Activated CD4-positive, alpha-beta T cell treated with anti-CD3 and anti-CD28 coated beads, Interleukin-2, Interleukin-6, amounts not matched to agents 100 ng/mL and 50 ng/mL, durations not matched to agents 16 hours and 8 hours (primary cell): ENCODE data around the gene LRRC2.
"Not testable (repeated sequence)": the region's sequence is repeated elsewhere in the genome, so short reads cannot be mapped to it uniquely, and the experiment has no call there.

Experiments used
- DNase-seq: peaks from one replicate; pipeline ENCODE4 v3.0.0-alpha.2; 2020

LRRC2 gene

DNA sequence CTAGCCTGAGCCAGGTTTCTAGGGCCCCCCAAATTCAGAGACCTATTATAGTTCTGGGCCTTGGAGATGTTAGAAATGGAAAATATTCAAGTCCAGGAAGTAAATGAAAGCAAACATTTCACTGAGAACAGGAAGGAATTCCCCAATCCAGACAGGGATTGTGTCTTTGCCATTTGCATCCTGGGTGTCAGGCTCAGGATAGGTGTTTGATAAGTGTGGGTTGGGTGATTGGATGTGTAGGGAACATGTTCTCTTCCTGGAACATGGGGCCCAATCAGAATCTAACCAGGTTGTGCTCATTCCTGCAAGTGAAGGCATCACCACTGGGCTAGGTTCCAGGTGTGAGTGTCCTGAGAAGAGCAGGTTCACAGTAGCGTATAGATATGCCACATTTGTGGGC, 14.6 kb upstream of the LRRC2 start:
- DNase-seq: no peak

DNA sequence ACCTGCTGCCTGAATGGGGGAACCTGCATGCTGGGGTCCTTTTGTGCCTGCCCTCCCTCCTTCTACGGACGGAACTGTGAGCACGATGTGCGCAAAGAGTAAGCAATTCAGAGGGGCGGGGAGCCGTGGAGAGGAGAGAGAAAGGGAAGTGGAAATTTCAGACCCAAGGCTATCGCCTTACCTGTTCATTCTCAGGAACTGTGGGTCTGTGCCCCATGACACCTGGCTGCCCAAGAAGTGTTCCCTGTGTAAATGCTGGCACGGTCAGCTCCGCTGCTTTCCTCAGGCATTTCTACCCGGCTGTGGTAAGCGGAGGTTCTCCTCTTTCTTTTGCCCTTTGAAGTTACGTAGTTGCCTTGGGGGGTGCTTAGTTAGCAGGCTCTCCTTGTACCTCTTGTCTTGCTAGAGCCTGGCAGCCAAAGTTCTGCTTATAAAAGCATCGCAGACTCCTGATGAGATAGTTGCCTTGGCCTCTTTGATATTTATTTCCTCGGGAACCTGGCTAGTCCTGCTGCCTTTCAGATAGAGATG, 13.7 kb upstream of the LRRC2 start:
- DNase-seq: no peak

DNA sequence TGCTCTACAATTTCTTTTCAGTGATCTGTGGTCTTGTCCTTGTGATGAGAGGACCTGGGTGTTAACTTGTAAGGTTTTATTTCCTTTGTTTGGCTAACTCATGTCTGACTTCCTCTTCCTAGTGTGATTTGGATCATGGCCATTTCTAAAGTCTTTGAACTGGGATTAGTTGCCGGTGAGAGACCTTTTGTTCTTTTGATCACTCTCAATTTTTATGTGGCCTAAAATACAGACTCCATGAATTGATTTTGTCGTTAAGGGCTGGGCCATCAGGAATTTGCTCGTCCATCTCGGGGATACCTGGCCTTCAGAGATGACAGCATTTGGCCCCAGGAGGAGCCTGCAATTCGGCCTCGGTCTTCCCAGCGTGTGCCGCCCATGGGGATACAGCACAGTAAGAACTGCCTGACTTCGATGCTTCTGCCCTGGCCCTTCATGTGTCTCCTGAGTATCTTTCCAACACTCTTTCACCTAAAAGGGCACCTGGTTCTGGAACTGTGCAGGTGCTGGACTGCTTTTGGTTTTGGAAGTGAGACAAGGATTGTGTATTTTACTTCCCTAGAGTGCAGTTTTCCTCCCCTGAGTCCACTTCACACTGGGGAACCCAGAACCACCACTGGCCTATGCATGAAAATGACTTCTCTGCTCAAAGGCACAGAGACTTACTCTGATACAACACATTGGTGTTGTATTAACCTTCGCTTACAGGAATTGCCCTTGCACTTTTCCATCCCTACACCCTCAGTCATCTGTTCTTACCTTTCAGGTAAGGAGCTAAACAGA, 13.1 kb upstream of the LRRC2 start:
- no peak for DNase-seq

DNA sequence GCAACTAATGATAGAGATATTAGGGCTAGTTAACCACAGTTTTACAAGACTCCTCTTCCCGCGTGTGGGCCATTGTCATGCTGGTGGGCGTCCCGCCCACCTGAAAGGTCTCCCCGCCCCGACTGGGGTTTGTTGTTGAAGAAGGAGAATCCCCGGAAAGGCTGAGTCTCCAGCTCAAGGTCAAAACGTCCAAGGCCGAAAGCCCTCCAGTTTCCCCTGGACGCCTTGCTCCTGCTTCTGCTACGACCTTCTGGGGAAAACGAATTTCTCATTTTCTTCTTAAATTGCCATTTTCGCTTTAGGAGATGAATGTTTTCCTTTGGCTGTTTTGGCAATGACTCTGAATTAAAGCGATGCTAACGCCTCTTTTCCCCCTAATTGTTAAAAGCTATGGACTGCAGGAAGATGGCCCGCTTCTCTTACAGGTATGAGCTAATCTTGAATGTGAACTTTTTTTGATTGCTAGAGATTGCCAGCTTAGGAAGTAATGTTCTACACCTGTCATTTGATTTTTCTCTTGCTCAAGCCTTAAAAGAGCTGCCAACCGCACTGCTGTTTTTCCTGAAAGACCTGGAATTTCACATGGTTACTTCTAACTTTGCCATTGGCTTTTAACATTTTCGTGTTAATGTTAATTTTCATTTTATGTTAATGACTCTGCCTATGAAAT, 11.6 kb upstream of the LRRC2 start:
- DNase-seq: not testable (repeated sequence)

GRCh38 chr3:46576879-46577278, 10.8 kb upstream of the LRRC2 start:
- no peak for DNase-seq

DNA sequence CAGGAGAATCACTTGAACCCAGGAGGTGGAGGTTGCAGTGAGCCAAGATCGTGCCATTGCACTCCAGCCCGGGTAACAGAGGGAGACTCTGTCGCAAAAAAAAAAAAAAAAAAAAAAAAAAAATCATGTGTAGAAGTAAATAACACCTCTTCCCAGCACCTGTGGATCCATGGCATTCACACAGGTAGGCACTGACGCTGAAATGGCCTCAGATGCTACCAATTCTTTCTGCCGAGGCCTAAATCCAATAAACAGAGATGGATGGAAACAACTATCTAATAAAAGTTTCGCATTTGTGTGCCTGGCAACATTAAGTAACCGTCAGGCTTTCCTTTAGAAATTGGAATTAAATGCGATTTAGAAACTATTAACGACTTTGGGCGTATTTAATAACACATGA, 10.3 kb upstream of the LRRC2 start:
- no peak for DNase-seq

- DNase-seq: no peak
These were observed 9.6 kb upstream of the LRRC2 start for GRCh38 chr3:46575577-46576222.

GRCh38 chr3:46574881-46575576, 8.9 kb upstream of the LRRC2 start:
- no peak for DNase-seq

GRCh38 chr3:46574243-46574646, 8.1 kb upstream of the LRRC2 start:
- DNase-seq: no peak

- no peak for DNase-seq
These were observed 7.6 kb upstream of the LRRC2 start for GRCh38 chr3:46573701-46574100.

DNA sequence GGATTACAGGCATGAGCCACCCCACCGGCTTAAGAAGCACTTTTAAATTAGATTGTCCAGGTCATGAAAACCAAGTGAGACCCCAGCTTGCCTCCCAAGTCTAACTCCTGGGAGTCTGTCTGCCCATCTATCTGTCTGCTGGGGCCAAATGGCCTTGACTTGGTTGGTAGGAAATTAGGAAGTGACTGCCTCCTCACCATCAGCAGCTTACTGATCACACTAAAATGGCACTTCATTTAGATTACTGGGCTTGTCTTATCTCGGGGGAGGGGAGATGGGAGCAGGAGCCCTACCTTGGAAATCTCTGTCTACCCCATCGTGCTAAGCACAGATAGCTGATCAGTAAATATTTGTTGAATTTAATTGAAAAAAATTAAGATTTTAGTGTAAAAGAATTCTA, 5.6 kb upstream of the LRRC2 start:
- no peak for DNase-seq

- no peak for DNase-seq
These were observed 479 bp downstream of the LRRC2 start for GRCh38 chr3:46565607-46566039.

GRCh38 chr3:46565077-46565476, 1.0 kb downstream of the LRRC2 start:
- DNase-seq: no peak

DNA sequence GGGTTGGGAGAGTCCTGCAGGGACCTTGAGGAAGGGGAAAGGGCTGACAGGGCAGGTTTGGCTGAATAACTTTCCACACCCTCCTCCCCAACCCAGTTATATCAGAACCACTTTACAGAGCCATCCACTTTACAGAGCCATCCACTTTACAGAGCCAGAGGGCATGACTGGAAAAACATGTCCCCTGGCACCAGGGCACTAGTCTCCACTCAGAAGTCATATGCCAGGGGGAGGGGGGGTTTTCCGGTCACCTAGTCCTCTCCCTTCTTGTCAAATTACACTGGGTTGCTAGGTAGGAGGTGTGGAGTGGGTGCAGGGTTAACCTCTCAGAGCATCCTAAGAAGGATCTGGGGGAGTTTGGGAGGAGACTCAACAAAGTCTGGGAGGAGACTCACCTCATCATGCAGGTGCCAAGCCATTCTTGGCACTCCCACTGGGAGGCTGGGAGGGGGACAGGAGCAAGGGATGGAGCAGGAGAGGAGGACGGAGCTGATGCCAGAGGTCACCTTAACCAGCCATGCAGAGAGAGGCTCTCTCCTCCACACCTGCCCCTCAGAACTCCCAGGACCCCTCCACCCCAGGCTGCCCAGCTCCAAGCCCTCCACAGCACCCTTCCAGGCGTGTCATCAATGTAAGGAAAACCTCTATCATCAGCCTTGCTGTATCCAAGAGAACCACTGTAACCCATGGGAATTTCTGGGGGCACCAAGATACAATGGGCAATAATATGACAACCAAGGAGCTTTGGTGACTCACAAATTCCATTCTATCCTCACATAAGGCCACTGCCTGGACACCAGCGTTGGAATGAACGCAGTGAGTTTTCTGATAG, 1.7 kb downstream of the LRRC2 start:
- no peak for DNase-seq

DNA sequence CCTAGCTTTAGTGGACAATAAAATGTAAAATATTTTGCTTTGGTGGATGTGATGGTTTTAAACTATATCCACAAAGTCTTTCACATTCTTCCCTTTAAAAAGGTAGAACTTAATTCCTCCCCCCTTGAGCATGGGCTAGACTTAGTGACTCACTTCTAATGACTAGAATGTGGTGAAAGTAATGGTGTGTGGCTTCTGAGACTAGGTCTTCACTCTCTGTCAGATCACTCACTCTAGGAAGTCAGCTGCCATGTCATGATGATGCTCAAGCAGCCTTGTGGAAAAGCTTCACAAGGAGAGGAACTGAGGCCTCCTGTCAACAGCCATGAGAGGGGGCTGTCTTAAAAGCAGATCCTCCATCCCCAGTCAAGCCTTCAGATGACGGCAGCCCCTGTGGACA, 4.2 kb downstream of the LRRC2 start:
- no peak for DNase-seq

DNA sequence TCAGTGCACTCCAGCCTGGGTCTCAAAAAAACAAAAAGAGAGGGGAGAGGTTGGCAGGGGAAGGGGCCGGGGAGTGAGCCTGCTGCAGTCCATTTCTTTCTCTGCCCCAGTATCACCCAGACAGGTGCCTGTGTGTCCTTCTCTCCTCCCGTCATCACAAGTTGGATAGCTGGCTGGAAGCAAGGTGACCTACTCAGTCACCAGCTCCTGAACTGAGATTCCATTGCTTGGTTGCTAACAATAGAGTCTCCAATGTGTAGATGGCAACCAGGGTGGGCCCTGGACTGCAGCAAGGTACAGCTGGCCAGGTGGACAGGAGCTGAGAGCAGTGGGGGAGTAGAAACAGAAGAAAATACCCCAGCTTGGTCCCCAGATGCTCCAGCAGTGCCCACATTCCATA, 4.6 kb downstream of the LRRC2 start:
- no peak for DNase-seq

GRCh38 chr3:46559091-46559704, 6.9 kb downstream of the LRRC2 start:
- no peak for DNase-seq

DNA sequence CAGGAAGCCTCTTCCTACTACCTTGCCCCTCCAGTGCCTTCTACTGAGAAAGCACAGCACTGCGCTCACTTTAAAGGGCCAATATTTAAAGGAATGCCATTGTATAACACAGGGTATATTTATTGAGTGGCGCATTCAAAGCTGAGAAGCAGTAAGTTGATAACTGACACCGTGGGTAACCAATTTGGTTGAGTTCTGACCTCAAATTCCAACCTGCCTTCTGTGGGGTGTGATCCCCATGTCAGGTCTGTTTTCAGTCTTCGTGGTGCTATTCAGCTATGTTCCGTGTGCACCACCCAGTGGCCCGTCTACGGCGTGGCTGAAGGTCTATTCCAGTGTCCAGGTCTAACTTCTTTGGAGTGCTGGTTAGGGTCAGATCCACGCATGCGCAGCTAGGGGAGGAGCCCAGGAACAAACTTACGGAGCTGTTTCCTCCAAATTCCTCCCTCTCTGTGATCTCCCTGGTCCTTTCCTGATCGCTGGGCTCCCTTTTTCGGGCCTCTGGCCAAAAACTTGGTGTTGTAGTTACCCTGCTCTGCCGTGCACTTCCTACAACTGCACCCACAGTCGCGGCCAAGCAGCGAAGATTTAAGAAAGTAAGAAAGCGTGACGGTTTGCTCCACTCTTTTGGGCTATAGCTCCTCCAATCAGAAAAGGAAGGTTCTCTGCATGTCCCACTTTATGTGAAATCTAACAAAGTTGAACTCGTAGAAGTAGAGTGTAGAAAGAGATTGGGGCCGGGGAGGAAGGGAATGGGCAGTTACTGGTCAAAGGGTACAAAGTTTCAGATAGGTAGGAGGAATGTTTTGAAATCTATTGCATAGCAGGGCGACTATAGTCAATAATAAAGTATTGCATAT, 7.7 kb downstream of the LRRC2 start:
- peak; percentile 82 for DNase-seq

DNA sequence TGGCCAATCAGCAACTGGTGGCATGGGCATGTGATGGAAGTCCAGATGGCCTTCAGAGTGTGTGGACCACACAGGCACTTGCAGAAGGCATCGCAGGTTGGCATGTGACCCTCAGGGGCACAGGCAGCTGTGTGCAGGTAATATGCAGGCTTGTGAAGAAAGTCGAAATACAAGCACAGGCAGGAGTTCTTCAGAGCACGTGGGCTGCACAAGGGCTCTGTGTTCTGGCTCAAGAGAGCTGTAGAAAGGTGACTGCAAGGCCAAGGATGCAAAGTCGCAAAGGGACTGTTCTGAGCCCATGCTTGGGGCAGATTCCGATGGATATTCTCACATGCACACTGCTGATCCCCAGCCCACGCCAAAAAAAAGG, 8.3 kb downstream of the LRRC2 start:
- DNase-seq: no peak

DNA sequence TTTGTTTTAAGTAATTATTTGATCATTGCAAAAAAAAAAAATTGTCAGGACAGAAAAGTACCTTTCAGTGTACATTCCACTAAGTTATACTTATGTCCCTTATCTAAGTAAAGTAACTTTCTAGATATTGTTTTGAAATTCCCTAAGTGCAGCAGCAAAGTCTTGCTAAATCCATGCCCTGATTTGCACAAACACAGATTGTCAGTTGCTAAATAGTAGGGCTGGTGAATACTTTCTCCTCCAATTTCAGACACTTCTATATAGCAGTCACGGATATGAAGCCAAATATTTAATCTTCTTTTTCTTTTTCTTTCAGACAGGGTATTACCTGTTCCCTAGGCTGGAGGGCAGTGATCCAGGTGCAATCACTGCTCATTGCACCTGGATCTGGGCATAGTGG, 12.9 kb downstream of the LRRC2 start:
- no peak for DNase-seq

DNA sequence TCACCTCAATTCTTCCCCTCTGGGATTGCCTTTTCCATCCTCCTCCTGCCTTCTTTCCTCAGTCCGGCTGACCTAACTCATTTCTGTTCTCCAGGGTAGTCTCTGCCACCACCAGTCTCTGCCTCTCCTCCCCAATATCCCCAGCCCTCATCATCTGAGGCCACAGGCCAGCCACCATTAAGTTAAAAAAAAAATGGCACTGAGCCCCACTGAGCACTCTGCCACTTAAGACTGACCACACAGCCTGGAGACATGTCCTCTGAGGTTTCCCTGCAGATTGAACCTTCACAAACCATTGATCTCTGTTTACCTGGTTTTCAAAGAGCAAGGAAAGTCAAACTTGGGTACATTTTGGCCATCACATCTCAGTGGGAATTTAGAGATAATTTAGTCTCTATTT, 13.6 kb downstream of the LRRC2 start:
- DNase-seq: no peak
